Fibroblast of upper back skin (primary cell): Measurements from ENCODE around the gene SYNC.
"Not testable (repeated sequence)": the region's sequence is repeated elsewhere in the genome, so short reads cannot be mapped to it uniquely, and the experiment has no call there.

Experiments used
- DNase-seq: peaks from one replicate; pipeline ENCODE4 v3.0.0-alpha.2; 2013

The SYNC gene

DNA sequence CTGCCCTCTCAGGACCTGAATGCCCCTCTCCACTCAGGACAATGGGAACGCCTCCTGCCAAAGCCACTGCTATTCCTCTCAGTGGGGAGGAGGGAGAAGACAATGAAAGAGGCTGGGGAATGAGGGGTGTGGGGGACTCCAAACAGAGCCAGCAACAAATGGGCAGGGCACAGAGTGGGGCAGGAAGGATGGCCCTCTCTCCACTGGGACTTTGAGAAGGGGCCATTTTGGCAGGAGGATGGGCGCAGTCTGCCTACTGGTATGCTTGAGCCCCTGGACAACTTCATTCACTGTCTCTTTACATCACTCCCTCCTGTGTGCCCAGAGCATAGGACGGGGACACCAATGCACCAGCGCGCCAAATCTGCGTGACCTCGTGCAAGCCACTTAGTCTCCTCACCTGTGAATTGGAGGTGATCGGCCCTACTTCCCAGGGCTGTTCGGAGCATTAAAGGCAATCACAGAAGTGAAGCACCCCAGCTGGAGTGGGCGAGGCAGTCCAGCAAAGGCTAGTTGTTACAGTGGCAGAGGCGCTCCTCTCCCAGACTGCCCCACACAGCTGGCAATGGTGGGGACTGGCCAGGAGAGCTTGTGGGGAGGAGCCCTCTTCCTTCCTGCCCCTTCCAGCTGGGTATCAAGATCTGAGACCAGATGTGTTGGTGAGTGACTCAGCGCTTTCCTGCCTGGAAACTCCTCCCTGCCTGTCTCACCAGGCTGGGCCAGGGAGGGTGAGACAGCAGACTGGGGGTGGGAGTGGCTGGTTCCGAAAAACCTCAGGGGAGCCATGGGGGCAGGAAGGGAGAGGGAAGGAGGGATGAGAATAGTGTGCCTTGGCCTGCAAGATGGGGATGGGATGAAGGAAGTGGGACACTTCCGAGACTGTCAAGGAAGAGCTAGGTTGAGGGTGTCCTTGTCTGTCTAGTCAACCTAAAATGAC lies 22.4 kb upstream of the SYNC start:
- peak; percentile 95 for DNase-seq

DNA sequence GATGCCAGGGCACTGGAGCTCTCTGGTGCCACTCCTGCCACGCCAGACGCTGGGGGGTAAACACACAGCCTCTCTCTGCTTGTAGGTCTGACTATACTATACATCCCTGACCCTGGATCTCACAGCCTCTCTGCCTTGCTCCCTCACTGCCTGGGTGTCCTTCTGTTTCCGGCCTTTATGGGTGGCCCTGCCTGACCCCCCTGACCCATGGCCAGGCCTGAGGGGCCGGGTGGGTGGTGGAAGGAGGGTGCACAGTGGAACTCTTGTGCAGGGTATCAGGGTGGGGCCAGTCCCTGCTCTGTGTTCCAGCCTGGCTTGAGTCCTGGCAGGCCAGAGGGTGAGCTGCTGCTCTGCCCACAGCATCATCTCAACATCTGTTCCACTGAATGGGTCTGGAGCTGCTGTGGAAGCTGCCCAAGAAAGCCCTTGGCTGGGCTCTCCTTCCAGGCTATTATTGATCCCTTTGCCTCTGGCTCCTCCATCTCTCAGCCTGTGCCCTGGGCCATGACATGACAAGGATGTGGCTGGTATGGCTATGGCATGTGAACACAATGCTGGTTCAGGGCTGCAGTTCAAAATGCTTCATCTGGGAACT lies 17.2 kb upstream of the SYNC start:
- no peak for DNase-seq

DNA sequence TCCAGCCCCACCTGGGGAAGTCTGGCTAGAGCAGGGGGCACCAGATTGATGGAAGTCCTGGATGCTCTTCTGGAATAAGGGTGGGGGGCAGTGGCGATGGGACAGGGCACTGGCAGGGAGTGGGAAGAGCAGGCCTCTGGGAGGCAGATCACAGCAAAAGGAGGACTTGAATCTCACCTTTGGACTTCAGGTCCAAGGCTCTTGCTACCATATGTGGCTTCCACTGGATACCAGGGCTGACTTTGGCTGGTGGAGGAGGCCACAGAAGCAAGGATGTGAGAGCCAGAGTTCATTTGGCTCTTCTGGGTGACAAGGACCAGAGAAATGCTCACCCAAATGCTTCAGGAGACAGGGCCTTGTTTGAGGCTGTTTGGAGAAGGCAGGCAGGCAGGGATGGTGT lies 16.0 kb upstream of the SYNC start:
- no peak for DNase-seq

- no peak for DNase-seq
These were observed 15.5 kb upstream of the SYNC start for GRCh38 chr1:32718036-32718435.

GRCh38 chr1:32717503-32717902 lies 14.9 kb upstream of the SYNC start:
- no peak for DNase-seq

GRCh38 chr1:32716312-32717148 lies 14.0 kb upstream of the SYNC start:
- peak; percentile 30 for DNase-seq

DNA sequence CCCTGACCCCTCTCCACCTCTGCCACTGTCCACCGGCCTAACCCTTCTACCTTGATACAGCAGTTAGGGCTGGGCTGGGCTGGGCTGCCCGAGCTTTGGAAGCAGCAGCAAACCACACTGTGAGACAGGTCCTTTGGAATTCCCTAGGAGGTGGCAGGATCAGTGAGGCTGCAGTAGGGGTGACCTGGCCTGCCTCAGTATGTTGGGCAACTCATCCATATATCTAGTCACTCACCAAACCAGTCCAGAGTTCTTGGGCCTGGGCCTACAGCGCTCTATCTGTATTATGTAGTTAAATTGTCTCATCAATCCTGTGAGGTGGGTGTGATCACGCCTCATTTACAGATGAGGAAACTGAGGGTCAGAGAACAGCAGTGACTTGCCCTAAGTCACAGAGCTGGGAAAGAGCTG lies 13.3 kb upstream of the SYNC start:
- DNase-seq, result no peak

- no peak for DNase-seq
These were observed 11.7 kb upstream of the SYNC start for GRCh38 chr1:32714277-32714676.

- DNase-seq, result no peak
These were observed 10.5 kb upstream of the SYNC start for GRCh38 chr1:32713081-32713480.

DNA sequence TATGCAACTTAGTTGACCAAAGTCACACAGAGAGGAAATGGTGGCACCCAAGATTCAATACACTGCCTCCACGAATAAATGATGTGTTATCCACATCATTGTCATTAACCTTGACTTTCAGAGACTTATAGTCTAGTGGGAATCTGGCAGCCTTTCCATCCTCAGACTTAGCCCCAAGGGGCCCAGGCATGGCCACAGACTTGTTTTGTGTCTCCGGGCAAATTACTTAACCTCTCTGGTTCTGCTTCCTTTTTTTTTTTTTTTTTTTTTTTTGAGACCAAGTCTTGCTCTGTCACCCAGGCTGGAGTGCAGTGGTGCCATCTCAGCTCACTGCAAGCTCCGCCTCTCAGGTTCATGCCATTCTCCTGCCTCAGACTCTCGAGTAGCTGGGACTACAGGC lies 8.7 kb upstream of the SYNC start:
- DNase-seq, result not testable (repeated sequence)

GRCh38 chr1:32709476-32709875 lies 6.9 kb upstream of the SYNC start:
- DNase-seq, result no peak

DNA sequence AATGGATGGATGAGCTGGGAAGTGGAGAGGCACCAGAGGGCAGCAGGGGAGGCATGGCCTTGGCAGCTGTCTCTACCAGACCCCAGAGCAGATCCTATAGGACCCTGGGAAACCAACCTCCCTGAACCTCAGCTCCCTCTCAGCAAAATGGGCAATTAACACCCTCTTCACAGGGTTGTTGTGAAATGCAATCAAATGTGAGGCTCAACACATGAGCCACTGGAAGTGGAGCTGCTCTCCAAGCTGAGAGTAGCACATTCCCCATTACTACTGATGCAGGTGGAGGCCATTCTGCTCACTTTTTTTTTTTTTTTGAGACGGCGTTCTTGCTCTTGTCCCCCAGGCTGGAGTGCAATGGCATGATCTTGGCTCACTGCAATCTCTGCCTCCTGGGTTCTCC lies 6.5 kb upstream of the SYNC start:
- no peak for DNase-seq

DNA sequence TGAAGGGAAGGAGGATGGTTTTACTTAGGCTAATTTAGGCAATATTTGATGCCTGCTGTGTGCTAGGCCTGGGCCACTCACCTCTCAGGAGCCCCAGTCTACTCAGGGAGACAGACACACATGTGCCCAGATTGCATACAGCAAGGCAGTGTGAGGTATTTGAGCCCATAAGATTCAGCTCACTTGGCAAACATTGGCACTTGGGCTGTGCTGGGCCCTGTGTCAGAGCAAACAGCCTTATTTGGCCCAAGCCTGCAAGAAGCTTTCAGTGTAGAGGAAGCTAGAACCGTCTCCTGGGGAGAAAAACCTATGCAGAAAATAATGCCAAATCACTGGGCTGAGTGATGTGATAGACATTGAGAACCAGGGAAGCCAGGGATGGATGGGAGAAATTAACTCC lies 3.9 kb upstream of the SYNC start:
- DNase-seq, result peak; percentile 34

DNA sequence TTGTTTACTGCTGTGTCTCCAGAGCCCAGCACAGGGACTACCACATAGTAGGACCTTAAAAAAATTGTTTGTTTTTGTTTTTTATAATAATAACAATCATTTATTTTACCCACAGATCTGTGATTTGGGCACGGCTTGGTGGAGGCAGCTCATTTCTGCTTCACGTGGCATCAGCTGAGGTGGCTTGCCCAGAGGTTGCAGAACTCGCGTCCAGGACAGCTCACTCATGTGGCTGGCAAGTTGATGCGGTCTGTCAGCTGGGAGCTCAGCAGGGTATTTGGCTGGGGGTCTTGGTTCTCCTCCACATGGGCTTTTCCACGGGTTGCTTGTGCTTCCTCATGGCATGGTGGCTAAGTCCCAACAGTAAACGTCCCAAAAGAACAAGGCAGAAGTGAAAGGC lies 2.9 kb upstream of the SYNC start:
- no peak for DNase-seq

GRCh38 chr1:32703479-32704291 lies 1.1 kb upstream of the SYNC start:
- peak; percentile 100 for DNase-seq

DNA sequence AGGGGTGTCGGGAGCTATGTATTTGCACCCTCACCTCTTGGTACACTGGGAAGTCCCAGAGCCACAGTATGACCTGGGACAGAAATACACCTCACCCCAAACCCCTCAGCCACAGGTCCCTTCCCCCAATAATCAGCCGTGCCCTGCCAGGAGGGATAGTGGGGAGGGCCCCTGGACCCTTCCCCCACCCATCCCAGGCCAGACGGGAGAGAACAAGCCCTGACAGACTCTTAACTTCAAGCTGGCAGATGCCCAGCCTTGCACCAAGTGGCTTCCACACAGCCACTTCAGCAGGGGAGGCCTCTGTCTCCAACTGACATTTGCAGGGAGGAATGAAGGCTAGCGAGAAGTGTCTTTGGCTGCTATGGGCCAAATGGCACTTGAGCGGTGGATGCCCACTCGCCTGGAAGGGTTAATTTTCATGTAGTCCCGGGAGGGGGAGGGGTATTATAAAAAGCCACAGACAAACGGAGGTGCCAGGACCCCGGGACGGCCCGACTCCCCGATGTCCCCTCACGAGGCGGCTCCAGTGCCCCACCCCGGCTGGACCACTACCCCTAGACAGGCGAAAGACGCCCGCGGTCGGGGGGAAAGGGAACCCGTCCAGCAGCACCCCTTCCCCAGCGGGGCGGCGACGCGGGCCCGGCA lies 495 bp downstream of the SYNC start:
- peak; percentile 57 for DNase-seq

DNA sequence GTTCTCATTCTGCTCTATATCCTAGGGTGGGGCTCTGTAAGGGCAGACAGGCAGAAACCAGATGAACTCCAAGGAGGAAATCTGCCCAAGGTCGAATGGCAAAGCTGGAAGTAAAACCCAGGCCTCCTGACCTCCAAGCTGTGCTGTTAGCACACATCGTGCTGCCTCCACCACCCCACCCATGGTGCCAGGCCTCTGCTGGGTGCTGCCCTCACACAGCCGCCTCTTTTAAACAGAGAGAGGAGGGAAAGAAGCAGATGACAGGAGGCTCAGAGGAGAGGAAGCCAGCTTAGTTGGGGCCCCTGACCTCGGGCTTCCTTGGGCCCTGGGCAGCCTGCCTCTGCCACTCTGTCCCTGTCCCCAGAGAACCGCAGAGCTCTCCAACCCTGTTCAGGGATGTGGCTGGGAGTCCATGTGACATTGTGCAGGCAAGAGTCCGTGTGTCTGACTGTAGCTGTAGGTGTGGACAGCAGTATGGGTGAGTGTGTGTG lies 1.1 kb downstream of the SYNC start:
- peak; percentile 26 for DNase-seq

DNA sequence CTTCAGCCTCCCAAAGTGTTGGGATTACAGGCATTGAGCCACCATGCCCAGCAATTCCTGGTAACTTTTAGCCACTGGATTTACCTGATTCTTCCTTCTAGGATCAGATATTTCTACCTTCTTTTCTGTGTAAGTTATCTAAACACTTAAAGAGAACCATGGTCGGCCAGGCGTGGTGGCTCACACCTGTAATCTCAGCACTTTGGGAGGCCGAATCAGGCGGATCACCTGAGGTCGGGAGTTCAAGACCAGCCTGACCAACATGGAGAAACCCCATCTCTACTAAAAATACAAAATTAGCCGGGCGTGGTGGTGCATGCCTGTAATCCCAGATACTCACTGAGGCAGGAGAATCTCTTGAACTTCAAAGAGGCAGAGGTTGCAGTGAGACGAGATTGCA lies 5.6 kb downstream of the SYNC start:
- DNase-seq, result not testable (repeated sequence)

DNA sequence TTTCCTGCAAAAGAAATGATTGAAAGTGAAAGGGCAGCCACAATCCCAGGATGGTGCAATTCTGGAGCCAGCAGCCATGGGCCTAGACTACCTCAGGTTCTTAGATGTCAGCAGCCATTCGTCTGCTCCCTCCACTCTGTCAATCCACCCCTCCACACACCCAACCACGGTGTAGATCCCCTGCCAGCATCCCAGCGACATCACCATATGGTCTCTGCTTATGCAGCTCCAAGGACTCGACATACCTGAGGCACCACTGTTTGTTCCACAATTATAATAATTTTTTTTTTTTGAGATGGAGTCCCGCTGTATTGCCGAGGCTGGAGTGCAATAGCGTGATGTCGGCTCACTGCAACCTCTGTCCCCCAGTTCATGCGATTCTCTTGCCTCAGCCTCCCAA lies 6.5 kb downstream of the SYNC start:
- no peak for DNase-seq

DNA sequence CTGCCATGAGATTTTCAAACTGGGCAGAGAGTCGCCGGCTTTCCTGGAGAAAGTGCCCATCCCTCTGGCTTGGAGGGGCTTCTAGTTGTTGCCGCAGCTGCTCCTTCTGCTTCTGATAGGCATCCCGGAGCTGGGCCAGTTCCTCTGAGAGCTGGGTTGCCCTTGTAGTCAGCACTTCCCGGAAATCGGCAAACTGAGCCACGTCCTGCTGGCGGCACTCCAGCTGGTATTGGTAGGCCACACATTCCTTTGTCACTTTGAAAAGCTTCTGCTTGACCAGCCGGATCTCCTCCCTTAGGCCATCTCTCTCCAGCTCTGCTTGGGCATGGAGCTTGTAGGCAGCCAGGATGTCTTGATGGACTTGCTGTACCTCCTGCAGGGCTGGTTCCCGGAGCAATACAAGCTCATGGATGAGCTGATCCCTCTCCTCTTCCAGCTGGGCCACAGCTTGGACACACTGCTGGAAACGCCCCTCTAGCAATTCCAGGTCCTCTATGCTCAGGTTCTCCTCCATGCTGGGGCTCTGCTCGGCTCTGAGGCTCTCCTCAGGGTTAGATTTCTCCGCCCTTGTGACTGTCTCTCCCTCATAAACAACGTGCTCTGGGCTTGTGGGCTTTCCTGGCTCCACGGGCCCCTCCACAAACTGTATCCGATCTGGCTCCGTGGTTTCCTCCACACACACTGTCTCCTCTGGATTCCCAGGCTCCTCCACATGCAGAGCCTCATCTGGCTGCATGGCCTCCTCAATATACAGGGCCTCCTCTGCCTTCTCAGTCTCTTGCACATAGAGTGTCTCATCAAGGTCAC lies 7.3 kb downstream of the SYNC start:
- DNase-seq, result peak; percentile 72
